ENCODE results near the gene LAD1.

LAD1 gene

DNA sequence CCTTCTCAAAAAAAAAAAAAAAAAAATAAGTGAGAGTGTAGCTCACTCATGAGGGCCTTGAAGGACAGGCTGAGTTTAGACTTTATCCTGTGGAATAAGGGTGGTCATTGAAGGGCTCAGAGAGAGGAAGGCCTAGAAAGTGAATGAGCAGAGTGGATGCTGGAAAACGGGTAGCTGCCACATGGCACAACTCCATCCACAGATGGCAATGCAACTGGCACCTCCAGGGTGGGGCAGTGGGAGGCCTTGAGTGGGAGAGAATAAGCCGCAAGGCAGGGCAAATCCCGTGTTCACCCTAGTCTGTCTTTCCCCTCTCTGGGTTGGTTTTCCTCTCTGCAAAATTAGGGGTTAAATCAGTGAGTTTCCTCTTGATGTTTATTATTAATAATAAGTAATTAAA lies 19.3 kb upstream of the LAD1 start:
- DNase-seq (ENCODE audit: extremely low read depth, low read depth) = no peak

GRCh38 chr1:201414051-201414738 lies 15.1 kb upstream of the LAD1 start:
- no peak for DNase-seq (ENCODE audit: extremely low read depth, low read depth)
- TF ChIP-seq CTCF (IDR thresholded peaks at IDR 0.05; ENCODE audit: low read depth, low read length) = no peak

More for the DNA sequence above, 19.3 kb upstream of the LAD1 start:
- no peak for TF ChIP-seq CTCF (IDR thresholded peaks at IDR 0.05; ENCODE audit: low read depth, low read length)

DNA sequence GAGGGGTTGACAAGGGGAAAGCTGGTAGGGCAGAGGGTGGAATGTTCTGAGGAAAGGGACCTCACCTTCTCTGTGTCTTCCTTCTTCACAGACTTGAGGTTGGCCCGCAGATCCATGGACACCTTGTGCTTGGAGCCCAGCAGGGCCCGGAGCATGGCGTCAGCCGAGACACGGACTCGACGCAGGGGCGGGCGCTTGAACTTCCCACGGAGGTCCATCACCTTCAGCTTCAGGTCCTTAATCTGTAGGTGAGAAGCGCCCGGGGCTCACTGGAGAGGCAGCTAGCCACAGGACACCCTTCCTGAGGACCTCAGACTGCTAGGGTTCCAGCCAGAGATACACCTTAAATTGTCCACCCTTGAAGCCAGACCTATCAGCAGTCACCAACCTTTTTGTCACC lies 12.2 kb upstream of the LAD1 start:
- TF ChIP-seq CTCF (IDR thresholded peaks at IDR 0.05; ENCODE audit: low read depth, low read length) = no peak
- no peak for DNase-seq (ENCODE audit: extremely low read depth, low read depth)

DNA sequence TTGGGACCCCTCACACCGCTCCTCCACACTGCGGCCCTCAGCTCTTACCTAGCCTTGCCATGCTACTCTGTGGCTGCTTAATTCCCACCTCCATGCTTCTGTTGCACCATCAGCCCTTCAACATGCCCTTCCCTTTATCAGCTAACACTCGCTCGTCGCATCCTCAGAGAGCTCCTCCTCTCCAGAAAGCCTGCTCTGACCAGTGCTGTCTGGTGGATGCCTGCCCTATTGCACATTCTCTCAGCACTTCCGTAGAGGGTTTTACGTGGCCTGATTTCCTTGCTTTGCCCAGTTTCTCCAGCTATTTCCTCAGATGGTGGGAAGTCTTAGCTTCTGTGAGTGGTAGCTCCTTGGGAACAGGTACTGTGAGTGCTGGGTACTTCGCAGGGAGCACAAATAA lies 10.3 kb upstream of the LAD1 start:
- TF ChIP-seq CTCF (IDR thresholded peaks at IDR 0.05; ENCODE audit: low read depth, low read length) = no peak

GRCh38 chr1:201408834-201409200 lies 9.7 kb upstream of the LAD1 start:
- DNase-seq (ENCODE audit: extremely low read depth, low read depth) = no peak
- no peak for TF ChIP-seq CTCF (IDR thresholded peaks at IDR 0.05; ENCODE audit: low read depth, low read length)

More for the DNA sequence above, 10.3 kb upstream of the LAD1 start:
- DNase-seq (ENCODE audit: extremely low read depth, low read depth) = no peak

- peak; percentile 100 for TF ChIP-seq CTCF (IDR thresholded peaks at IDR 0.05; ENCODE audit: low read depth, low read length)
- peak; percentile 43 for DNase-seq (ENCODE audit: extremely low read depth, low read depth)
Measured at GRCh38 chr1:201408176-201408833, 9.2 kb upstream of the LAD1 start.

GRCh38 chr1:201406831-201407406 lies 7.8 kb upstream of the LAD1 start:
- TF ChIP-seq CTCF (IDR thresholded peaks at IDR 0.05; ENCODE audit: low read depth, low read length) = no peak
- no peak for DNase-seq (ENCODE audit: extremely low read depth, low read depth)
